ENCODE results near the gene BOD1.

BOD1 gene

DNA sequence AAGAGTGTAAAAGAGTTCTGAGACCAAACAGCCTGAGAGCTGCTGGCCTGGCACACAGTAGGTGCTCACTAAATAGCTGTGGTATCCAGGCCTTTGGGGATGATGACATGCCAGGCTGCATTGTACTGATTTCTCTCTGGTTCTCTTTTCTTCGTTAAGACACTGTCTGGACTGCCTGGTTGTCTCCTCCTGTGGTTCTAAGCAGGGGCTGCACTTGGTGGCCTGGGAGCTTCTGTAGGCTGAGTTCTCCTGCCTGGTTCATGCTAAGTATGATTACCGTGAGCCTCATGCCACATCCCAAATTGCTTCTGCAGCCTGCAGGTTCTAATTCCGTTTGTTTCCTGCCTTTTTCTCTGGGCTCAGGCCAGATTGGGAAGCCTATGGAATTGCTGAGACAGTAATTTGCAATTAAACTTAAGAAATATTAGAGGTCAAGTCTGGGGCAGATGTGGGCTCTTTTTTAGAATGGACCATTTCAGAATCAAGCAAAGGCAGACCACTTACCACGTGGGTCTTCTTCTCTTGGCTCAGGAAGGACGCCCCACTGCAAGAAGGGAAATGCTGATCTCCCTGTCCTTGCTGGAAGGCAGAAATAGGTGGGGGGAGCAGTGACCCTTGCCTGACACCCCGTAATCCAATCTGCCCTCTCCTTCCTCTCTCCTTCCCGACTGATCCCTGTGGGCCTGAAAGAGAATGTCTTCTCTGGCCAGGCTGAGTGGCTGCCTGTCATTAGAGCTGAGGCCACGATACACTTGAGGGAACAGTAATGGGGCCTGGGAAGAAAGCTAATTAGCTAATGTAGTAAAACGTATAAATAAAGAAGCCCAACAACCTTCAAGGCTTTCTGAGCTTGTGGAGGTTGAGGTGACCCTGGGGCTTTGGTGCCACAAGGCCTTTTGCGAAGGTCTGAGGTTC lies 21.9 kb upstream of the BOD1 start:
- no peak for DNase-seq

- no peak for DNase-seq
These were observed 20.9 kb upstream of the BOD1 start for GRCh38 chr5:173637340-173637739.

DNA sequence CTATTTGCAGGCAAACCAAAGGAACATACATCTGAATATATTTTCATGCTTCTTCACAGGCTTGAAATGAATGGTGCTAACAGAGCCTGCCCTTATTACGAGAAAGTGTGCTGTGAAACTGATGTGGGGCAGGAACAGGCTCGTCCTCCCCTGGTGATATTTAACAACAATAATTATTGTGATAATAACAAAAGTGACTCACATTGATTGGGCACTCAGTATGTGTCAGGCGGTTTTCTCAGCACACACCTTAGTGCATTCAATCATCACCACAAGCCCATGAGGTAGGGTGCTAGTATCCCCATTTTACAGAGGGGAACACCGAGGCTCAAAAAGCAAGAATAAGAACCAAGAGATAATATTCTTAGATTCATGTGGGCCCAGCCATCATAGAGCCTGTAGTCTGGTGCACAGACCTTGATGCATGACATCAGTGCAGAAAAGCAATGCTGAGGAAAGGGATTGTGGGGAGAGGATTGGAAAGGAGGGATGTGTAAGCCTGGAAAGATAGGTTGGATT lies 18.1 kb upstream of the BOD1 start:
- DNase-seq = no peak

DNA sequence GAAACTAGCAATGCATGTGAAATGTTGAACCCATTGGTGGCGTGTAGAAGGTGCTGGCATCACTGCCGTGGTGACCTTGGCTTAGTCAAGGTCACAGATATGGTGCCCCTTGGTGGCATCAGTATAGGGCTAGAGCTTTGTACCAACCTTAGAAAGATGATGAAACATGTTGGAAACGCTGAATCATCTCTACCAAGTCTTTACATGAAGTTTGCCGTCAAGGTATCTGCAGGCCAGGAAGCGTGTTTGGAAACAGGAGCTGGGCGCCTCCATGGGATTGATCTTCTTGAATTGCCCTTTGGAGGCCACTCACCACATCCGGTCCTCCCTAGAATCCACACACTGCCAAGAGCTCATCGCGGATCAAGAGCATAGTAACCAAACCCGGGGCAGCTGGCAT lies 16.9 kb upstream of the BOD1 start:
- DNase-seq = no peak

DNA sequence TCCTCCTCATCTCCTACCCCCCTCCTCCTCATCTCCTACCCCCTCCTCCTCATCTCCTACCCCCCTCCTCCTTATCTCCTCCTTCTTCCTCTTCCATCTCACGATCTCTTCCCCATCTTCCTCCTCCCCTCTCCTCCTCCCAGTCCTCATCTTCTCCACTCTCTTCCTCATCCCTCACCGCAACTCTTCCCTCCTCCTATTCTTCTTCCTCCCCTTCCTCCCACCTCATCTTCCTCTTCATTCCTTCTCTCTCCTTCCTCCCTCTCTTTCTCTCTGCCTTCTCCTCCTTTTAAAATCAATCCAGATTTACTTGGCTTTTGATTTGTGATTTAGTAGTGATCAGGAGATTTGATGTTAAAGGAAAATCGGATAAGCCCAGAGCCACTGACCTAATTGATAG lies 15.0 kb upstream of the BOD1 start:
- DNase-seq = no peak

GRCh38 chr5:173630724-173631365 lies 14.4 kb upstream of the BOD1 start:
- no peak for DNase-seq

DNA sequence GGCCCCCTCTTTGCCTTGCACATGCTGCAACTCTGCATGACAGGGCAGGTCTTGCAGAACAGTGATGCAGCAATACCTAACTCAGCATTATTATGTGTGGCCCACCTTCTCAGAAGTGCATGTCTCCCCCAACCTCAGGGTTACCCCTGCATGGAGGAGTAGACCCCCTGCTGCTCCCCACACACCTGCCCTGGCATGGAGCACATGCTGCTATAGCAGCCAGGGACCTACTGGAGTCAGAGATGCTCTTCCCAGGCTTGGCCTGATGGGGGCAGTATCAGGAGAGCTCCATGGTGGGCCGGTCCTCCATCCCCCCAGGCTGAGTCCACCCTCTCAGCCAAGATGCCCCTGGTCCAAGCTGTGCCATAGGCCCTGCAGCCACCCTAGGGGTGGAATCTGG lies 13.2 kb upstream of the BOD1 start:
- peak; percentile 15 for DNase-seq

DNA sequence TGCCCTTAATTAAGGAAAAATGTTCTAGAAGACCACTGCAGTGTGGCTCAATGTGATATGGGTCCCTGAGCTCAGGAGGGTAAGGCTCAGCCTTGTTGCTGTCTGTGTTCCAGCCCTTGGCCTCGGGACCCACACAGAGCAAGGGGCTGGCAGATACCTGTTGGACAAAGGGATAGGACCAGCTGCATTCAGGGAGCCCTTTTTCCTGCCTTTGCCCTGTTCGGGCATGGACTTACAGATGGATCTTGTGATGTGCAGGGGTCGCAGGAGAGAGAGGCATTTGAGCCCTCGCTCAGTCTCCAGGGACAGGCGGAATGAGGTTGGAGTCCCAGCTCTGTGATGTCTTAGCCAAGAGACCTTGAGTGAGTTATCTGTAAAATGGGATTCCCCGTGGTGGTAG lies 12.1 kb upstream of the BOD1 start:
- DNase-seq = no peak

DNA sequence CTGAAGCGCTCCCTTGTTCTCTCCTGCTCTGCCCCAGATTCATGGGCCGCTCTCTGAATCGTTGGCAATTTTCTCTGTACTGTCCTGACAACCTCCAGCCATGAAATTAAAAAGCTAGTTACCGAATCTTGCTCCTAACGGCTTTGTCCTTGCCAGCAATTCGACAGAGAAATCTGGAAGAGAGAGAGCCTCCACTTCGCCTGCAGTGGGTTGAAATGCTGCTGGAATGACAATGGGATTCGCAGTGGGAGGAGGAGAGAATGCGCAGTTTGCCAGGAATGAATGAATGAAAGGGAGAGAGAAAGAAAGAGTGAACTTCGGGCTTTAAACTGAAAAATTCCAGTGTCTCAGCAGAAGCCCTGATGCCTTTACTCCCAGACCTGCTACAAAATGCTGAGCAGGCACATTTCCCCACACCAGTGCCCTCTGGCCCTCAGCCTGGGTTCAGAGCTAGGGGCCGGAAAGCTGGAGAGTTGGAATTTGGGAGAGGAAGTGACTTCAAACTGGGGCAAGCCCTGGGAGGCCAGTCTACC lies 11.5 kb upstream of the BOD1 start:
- no peak for DNase-seq

DNA sequence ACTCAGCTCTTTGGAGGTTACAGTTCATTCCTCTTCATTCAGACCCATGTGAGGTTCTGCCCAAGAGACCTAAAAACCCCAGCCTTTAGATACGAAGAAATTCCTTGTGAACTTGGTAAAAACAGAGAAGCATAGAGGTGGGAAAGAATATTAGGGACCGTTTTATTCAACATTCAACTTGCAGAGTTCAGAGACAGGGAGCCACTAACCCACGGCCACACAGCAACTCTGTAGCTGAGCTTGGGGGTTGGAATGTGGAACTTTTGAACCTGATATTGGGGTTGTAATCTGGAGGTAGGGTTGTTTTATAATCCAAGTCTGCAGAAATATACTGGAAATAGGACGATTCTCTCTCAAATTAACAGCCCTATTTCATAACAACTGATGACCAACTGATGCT lies 10.8 kb upstream of the BOD1 start:
- DNase-seq = no peak

- DNase-seq = no peak
These were observed 10.0 kb upstream of the BOD1 start for GRCh38 chr5:173626505-173626820.

DNA sequence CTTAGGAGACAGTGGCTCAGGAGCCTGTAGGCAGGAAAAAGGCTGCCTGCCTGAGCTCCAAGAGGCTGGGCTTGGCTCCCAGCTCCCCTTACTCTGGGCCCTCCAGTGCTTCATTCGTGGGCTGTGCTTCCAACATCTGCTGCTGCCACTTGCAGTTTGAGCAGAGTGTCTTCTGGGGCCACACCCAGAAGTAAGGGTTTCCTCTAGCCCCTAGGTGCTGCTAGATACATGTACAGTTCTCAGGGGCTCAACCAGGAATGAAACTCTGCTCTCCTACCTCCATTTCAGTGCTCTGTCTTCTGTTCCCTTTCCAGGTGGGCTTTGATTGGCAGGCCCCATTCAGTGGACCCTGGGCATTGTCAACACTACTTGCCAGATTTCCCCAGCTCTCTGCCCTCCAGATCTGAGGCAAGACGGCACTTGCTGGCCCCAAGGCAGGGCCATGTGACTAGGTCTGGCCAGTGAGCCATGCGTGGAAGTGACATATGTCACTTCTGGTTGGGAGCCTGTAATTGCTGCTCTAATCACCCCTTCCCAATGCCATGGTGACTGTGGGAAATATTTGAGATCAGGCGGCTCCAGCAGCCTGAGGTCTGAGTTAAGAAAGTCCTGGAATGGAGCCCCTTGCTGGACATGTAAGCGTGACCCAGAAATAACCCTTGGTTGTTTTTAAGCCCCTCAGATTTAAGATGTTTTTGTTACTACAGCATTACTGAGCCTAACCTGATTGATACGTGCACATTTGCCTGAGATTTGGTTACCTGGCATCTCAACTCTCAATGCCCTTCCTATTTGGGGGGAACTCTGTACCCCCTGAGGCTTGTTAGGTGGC lies 9.4 kb upstream of the BOD1 start:
- peak; percentile 4 for DNase-seq

DNA sequence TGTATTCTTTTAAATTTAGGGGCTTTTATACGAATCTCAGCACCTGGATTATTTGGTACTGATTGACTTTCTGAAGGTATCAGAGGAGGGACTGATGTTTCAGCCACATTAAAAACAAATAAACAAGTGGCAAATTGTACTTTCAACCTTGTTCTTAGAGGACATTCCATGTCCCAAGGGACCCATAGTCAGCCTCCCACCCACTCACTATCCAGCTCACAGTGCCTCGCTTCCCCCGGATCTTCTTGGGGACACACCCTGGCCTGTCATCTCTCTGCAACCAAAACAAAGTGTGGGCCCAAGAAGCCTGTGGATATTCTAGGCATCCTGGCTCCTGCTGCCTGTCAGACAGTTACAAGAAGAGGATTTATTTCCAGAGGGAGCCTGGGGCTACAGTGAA lies 8.8 kb upstream of the BOD1 start:
- DNase-seq = no peak

DNA sequence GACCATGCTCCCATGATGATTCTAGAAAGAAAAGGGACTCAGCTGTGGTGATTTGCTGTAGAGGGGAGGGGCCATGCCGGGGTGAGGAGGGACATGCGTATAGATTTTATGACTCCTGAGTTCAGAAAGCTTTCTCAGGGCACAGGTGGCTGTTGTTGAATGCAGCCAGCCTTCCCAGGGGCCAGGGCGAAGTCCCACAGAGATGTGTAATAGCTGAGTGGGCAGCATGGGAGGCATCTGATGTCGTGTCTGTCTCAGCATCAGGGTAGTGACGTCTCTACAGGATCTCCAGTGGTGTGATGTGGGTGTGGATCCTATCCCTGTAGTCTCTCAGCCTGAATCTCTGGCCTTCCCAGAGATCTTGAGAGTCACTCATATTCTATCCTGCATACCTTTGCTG lies 7.8 kb upstream of the BOD1 start:
- no peak for DNase-seq

DNA sequence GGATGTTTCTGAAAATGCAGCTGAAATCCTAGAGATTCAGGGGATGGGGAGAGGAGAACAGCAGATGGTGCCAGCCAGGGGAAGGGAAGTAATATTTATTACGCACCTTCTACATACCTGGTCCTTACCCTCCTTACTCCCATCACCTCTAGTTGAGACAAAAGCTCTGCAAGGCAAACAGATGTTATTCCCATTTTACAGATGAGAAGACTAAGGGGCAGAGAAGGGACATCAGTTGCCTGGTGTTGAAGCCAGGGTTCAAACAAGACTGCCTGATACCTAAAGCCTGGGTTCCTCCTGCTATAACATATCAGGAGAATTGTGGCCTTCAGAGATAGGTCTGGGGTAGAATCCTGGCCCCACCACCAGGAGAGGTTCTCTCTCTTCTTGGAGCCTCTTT lies 7.3 kb upstream of the BOD1 start:
- DNase-seq = no peak

GRCh38 chr5:173623296-173623771 lies 6.9 kb upstream of the BOD1 start:
- no peak for DNase-seq

- DNase-seq = no peak
These were observed 6.0 kb upstream of the BOD1 start for GRCh38 chr5:173622183-173623047.

DNA sequence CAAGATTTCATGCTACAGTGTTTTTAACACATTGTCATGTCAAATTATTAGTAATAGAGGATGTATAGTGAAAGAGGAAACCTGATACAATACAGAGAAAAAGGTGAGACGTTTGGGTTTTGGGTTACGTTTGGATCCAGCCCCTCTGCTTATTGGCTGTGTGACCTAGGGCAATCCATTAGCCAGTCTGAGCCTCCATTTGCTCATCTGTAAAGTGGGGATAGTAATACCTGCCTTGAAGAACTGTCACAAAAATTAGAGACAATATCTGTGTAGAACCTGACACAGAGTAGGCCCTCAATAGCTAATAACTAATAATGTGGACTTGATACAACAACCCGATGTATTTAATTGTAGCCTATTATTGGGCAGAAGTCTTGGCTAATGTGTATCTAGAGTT lies 4.3 kb upstream of the BOD1 start:
- no peak for DNase-seq

GRCh38 chr5:173618927-173619519 lies 2.6 kb upstream of the BOD1 start:
- DNase-seq = peak; percentile 58

- peak; percentile 80 for DNase-seq
These were observed 420 bp downstream of the BOD1 start for GRCh38 chr5:173615884-173616576.

DNA sequence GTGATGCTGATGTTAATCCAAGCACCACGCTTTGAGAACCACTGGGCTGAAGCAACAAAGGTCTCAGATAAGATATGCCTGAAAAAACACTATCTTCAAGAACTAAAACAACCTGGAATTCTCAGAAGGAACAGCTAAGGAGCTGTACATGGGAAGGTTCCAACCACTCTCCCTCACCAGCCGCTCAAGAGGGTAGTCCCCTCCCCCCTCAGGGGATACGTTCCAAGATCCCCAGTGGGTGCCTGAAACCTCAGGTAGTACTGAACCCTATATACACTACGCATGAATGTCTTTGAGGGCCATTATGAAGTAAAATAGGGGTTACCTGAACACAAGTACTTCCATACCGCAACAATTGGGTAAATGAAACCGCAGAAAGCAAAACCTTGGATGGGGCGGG lies 1.9 kb downstream of the BOD1 start:
- DNase-seq = no peak

Data from EL (cell line).